ENCODE measurements around the gene TTC34.

TTC34 gene

GRCh38 chr1:2606881-2607621 is 194.4 kb downstream of the TTC34 start:
- no peak for DNase-seq (ENCODE audit: low read depth)
- no peak overlapping the region for H3K4me3 ChIP-seq (ENCODE audit: low read length)
- no peak for TF ChIP-seq CTCF (conservative IDR thresholded peaks at IDR 0.05; ENCODE audit: low read depth, low read length)

- no peak overlapping the region for H3K4me3 ChIP-seq (ENCODE audit: low read length)
- TF ChIP-seq CTCF (conservative IDR thresholded peaks at IDR 0.05; ENCODE audit: low read depth, low read length) = no peak
- no peak for DNase-seq (ENCODE audit: low read depth)
These were observed 195.1 kb downstream of the TTC34 start for GRCh38 chr1:2606396-2606880.

- no peak overlapping the region for H3K4me3 ChIP-seq (ENCODE audit: low read length)
- DNase-seq (ENCODE audit: low read depth) = no peak
- TF ChIP-seq CTCF (conservative IDR thresholded peaks at IDR 0.05; ENCODE audit: low read depth, low read length) = no peak
These were observed 195.7 kb downstream of the TTC34 start for GRCh38 chr1:2605509-2606395.

- no peak overlapping the region for H3K4me3 ChIP-seq (ENCODE audit: low read length)
- TF ChIP-seq CTCF (conservative IDR thresholded peaks at IDR 0.05; ENCODE audit: low read depth, low read length) = no peak
- no peak for DNase-seq (ENCODE audit: low read depth)
These were observed 196.5 kb downstream of the TTC34 start for GRCh38 chr1:2604844-2605508.

GRCh38 chr1:2604156-2604843 is 197.2 kb downstream of the TTC34 start:
- TF ChIP-seq CTCF (conservative IDR thresholded peaks at IDR 0.05; ENCODE audit: low read depth, low read length) = no peak
- no peak overlapping the region for H3K4me3 ChIP-seq (ENCODE audit: low read length)
- no peak for DNase-seq (ENCODE audit: low read depth)

GRCh38 chr1:2603521-2604155 is 197.9 kb downstream of the TTC34 start:
- no peak for DNase-seq (ENCODE audit: low read depth)
- H3K4me3 ChIP-seq (ENCODE audit: low read length) = no peak overlapping the region
- TF ChIP-seq CTCF (conservative IDR thresholded peaks at IDR 0.05; ENCODE audit: low read depth, low read length) = no peak

Measured in retinal pigment epithelial cell (primary cell).